Mesenchymal stem cell (in vitro differentiated cells and primary cell): ENCODE measurements around the gene EPAS1.
A peak's percentile ranks its signal among the peaks of the same experiment; 100 is the strongest.

Experiments used
- DNase-seq: peaks from one replicate; pipeline ENCODE4 v3.0.0-alpha.2; 2013
- H2AFZ ChIP-seq: one replicate; pipeline ENCODE4 v1.6.1; 2013; ENCODE audit warnings: low read depth, mild to moderate bottlenecking, control low read depth, inconsistent platforms, low read length, moderate library complexity
- H2AK5ac ChIP-seq: 2 replicates; pipeline ENCODE4 v1.6.1; 2013; ENCODE audit warnings: low read length, moderate library complexity, mild to moderate bottlenecking, inconsistent platforms; ENCODE audit not compliant: severe bottlenecking
- H2BK120ac ChIP-seq: one replicate; pipeline ENCODE4 v1.6.1; 2013; ENCODE audit warnings: low read depth, mild to moderate bottlenecking, inconsistent platforms, low read length, moderate library complexity
- H2BK12ac ChIP-seq, 2 experiments: one replicate each; pipeline ENCODE4 v1.6.1; 2013; ENCODE audit warnings: inconsistent platforms in 2 of 2, low read length in 2 of 2, mild to moderate bottlenecking in 2 of 2, moderate library complexity in 2 of 2, control low read depth in 1 of 2
- H2BK15ac ChIP-seq: one replicate; pipeline ENCODE4 v1.6.1; 2013; ENCODE audit warnings: mild to moderate bottlenecking, low read depth, inconsistent platforms; ENCODE audit not compliant: poor library complexity, severe bottlenecking
- H2BK5ac ChIP-seq: 2 replicates; pipeline ENCODE4 v1.6.1; 2013; ENCODE audit warnings: low read depth, mild to moderate bottlenecking, low read length, control low read depth, inconsistent platforms; ENCODE audit not compliant: poor library complexity, severe bottlenecking
- H3K14ac ChIP-seq, 2 experiments: one replicate each; pipeline ENCODE4 v1.6.1; 2013; ENCODE audit warnings: inconsistent platforms in 2 of 2, low read length in 2 of 2, control low read depth in 1 of 2, mild to moderate bottlenecking in 1 of 2, moderate library complexity in 1 of 2
- H3K18ac ChIP-seq, 2 experiments: one replicate each; pipeline ENCODE4 v1.6.1; 2013; ENCODE audit warnings: inconsistent platforms in 2 of 2, low read length in 2 of 2, control low read depth in 1 of 2, low read depth in 1 of 2, mild to moderate bottlenecking in 1 of 2
- H3K23ac ChIP-seq, 2 experiments: one replicate each; pipeline ENCODE4 v1.6.1; 2013; ENCODE audit warnings: inconsistent platforms in 2 of 2, low read length in 2 of 2, mild to moderate bottlenecking in 2 of 2, moderate library complexity in 2 of 2, control low read depth in 1 of 2
- H3K27ac ChIP-seq: 2 replicates; pipeline ENCODE4 v1.5.1; 2013; ENCODE audit warnings: mild to moderate bottlenecking, moderate library complexity, low read length, control low read depth, inconsistent platforms; ENCODE audit not compliant: poor library complexity, severe bottlenecking
- H3K27me3 ChIP-seq, 2 experiments: 2 replicates each; pipeline versions ENCODE4 v1.6.1 to v1.7.0; 2013; ENCODE audit warnings: low read length in 2 of 2, mild to moderate bottlenecking in 2 of 2, moderate library complexity in 2 of 2, control low read depth in 1 of 2, inconsistent platforms in 1 of 2; ENCODE audit not compliant: control insufficient read depth in 1 of 2, insufficient read depth in 1 of 2
- H3K36me3 ChIP-seq, 2 experiments: 2 replicates each; pipeline versions ENCODE4 v1.6.1 to v1.7.0; 2013; ENCODE audit warnings: low read length in 2 of 2, control low read depth in 1 of 2, inconsistent platforms in 1 of 2, low read depth in 1 of 2, mild to moderate bottlenecking in 1 of 2; ENCODE audit not compliant: insufficient read depth in 2 of 2, control insufficient read depth in 1 of 2
- H3K4ac ChIP-seq, 2 experiments: one replicate each; pipeline ENCODE4 v1.6.1; 2013; ENCODE audit warnings: inconsistent platforms in 2 of 2, low read length in 2 of 2, mild to moderate bottlenecking in 2 of 2, moderate library complexity in 2 of 2, control low read depth in 1 of 2, low read depth in 1 of 2
- H3K4me1 ChIP-seq: 2 replicates; pipeline ENCODE4 v1.6.1; 2013; ENCODE audit warnings: low read depth, low read length, control low read depth; ENCODE audit not compliant: control insufficient read depth, insufficient read depth
- H3K4me2 ChIP-seq: 2 replicates; pipeline ENCODE4 v1.6.1; 2013; ENCODE audit warnings: low read length, mild to moderate bottlenecking, inconsistent platforms; ENCODE audit not compliant: poor library complexity, severe bottlenecking
- H3K4me3 ChIP-seq, 2 experiments: 2 replicates each; pipeline versions ENCODE4 v1.5.1 to v1.7.0; 2013; ENCODE audit warnings: low read length in 2 of 2, mild to moderate bottlenecking in 2 of 2, control low read depth in 1 of 2, low read depth in 1 of 2; ENCODE audit not compliant: insufficient read depth in 1 of 2
- H3K79me1 ChIP-seq: replicated peaks from 2 replicates; pipeline ENCODE4 v1.6.1; 2013; ENCODE audit warnings: mild to moderate bottlenecking, control low read depth, low read length, inconsistent platforms; ENCODE audit not compliant: poor library complexity, severe bottlenecking
- H3K9ac ChIP-seq: 2 replicates; pipeline ENCODE4 v1.7.0; 2013; ENCODE audit warnings: mild to moderate bottlenecking, low read length, moderate library complexity
- H3K9me3 ChIP-seq: 2 replicates; pipeline ENCODE4 v1.7.0; 2013; ENCODE audit warnings: mild to moderate bottlenecking, low read length; ENCODE audit not compliant: control insufficient read depth
- H4K8ac ChIP-seq: one replicate; pipeline ENCODE4 v1.6.1; 2013; ENCODE audit warnings: inconsistent platforms, mild to moderate bottlenecking, low read length, moderate library complexity
- H4K91ac ChIP-seq: one replicate; pipeline ENCODE4 v1.6.1; 2013; ENCODE audit warnings: mild to moderate bottlenecking, low read length, inconsistent platforms
- WGBS: methylation state at CpG from one replicate; pipeline ENCODE4 v1.1.7; 2013; ENCODE audit warnings: mixed read lengths; 5-methylcytosine and 5-hydroxymethylcytosine counted together

Gene EPAS1

GRCh38 chr2:46273225-46273863 is 23.9 kb upstream of the EPAS1 start:
- H2AK5ac ChIP-seq = no peak overlapping the region
- WGBS = 49% methylated on average over 6 of the region's 7 CpGs

GRCh38 chr2:46273919-46274318 is 23.3 kb upstream of the EPAS1 start:
- Histone ChIP-seq H3K27me3 (peaks cover 0 to 6% of the 10 kb centered on the region in 2 experiments), H3K79me1 (no peaks in the 10 kb centered on the region), H3K4ac (peak overlapping the region in 1 of 2 experiments; percentile 42), H3K23ac (no peak overlapping the region), H2BK5ac (no peak overlapping the region), H3K14ac (no peak overlapping the region), H2BK15ac (no peak overlapping the region), H2BK12ac (peak overlapping the region; percentile 10 to 71), H4K8ac (no peak overlapping the region), H3K27ac (peak overlapping the region; percentile 55), H3K36me3 (no peaks in the 10 kb centered on the region), H2AK5ac (no peak overlapping the region), H3K9ac (no peak overlapping the region), H3K4me2 (no peak overlapping the region), H2AFZ (no peak overlapping the region), H3K9me3 (no peaks in the 10 kb centered on the region), H3K4me3 (no peak overlapping the region), H3K18ac (no peak overlapping the region), H4K91ac (peak overlapping the region; percentile 32), H2BK120ac (no peak overlapping the region), H3K4me1 (peaks cover 27% of the 10 kb centered on the region)
- WGBS = 75% methylated on average over 5 of the region's 5 CpGs
- no peak for DNase-seq

More at GRCh38 chr2:46273225-46273863, 23.9 kb upstream of the EPAS1 start:
- no peak overlapping the region for H2BK5ac ChIP-seq
- no peak overlapping the region for H2BK120ac ChIP-seq
- H2BK12ac ChIP-seq = peak overlapping the region in 1 of 2 experiments; percentile 43
- H3K14ac ChIP-seq = peak overlapping the region in 1 of 2 experiments; percentile 75
- H3K4me3 ChIP-seq = no peak overlapping the region
- no peak overlapping the region for H2AFZ ChIP-seq
- no peak overlapping the region for H2BK15ac ChIP-seq
- H4K8ac ChIP-seq = peak overlapping the region; percentile 27
- H4K91ac ChIP-seq = peak overlapping the region; percentile 21
- H3K18ac ChIP-seq = no peak overlapping the region
- no peaks in the 10 kb centered on the region for H3K36me3 ChIP-seq
- peaks cover 0 to under 1% of the 10 kb centered on the region in 2 experiments for H3K27me3 ChIP-seq
- H3K79me1 ChIP-seq = no peaks in the 10 kb centered on the region
- H3K4me2 ChIP-seq = no peak overlapping the region
- no peak overlapping the region for H3K4ac ChIP-seq
- no peaks in the 10 kb centered on the region for H3K9me3 ChIP-seq
- H3K9ac ChIP-seq = no peak overlapping the region
- H3K4me1 ChIP-seq = peaks cover 26% of the 10 kb centered on the region
- DNase-seq = peak; percentile 75
- peak overlapping the region; percentile 55 for H3K27ac ChIP-seq
- no peak overlapping the region for H3K23ac ChIP-seq

GRCh38 chr2:46274586-46274985 is 22.6 kb upstream of the EPAS1 start:
- no peak overlapping the region for H3K9ac ChIP-seq
- H3K4me2 ChIP-seq = no peak overlapping the region
- no peaks in the 10 kb centered on the region for H3K79me1 ChIP-seq
- H2AK5ac ChIP-seq = no peak overlapping the region
- H2BK5ac ChIP-seq = no peak overlapping the region
- H2BK12ac ChIP-seq = peak overlapping the region in 1 of 2 experiments; percentile 38
- no peak overlapping the region for H3K23ac ChIP-seq
- no peak overlapping the region for H2BK15ac ChIP-seq
- H4K91ac ChIP-seq = no peak overlapping the region
- no peak overlapping the region for H4K8ac ChIP-seq
- no peak overlapping the region for H3K27ac ChIP-seq
- H3K14ac ChIP-seq = no peak overlapping the region
- H3K9me3 ChIP-seq = no peaks in the 10 kb centered on the region
- H3K27me3 ChIP-seq = peaks cover 0 to 6% of the 10 kb centered on the region in 2 experiments
- DNase-seq = no peak
- no peak overlapping the region for H3K18ac ChIP-seq
- H2BK120ac ChIP-seq = no peak overlapping the region
- H3K4me3 ChIP-seq = no peak overlapping the region
- H2AFZ ChIP-seq = no peak overlapping the region
- 91% methylated on average over 4 of the region's 4 CpGs for WGBS
- no peaks in the 10 kb centered on the region for H3K36me3 ChIP-seq
- peaks cover 26% of the 10 kb centered on the region for H3K4me1 ChIP-seq
- H3K4ac ChIP-seq = no peak overlapping the region

- H3K4me2 ChIP-seq = no peak overlapping the region
- H3K4me1 ChIP-seq = peaks cover 22% of the 10 kb centered on the region
- peak overlapping the region; percentile 73 to 93 for H3K18ac ChIP-seq
- peak overlapping the region; percentile 50 for H2BK120ac ChIP-seq
- 58% methylated on average over 20 of the region's 20 CpGs for WGBS
- peak overlapping the region in 1 of 2 experiments; percentile 60 for H3K23ac ChIP-seq
- no peak overlapping the region for H3K4me3 ChIP-seq
- H2AK5ac ChIP-seq = no peak overlapping the region
- peak overlapping the region in 1 of 2 experiments; percentile 26 for H3K14ac ChIP-seq
- no peak overlapping the region for H2BK5ac ChIP-seq
- no peaks in the 10 kb centered on the region for H3K9me3 ChIP-seq
- H4K8ac ChIP-seq = peak overlapping the region; percentile 66
- DNase-seq = no peak
- peak overlapping the region; percentile 26 for H2BK15ac ChIP-seq
- H4K91ac ChIP-seq = peak overlapping the region; percentile 83
- peak overlapping the region; percentile 89 for H2AFZ ChIP-seq
- no peak overlapping the region for H3K9ac ChIP-seq
- H3K4ac ChIP-seq = peak overlapping the region in 1 of 2 experiments; percentile 80
- no peaks in the 10 kb centered on the region for H3K36me3 ChIP-seq
- H3K79me1 ChIP-seq = no peaks in the 10 kb centered on the region
- peak overlapping the region in 1 of 2 experiments; percentile 90 for H2BK12ac ChIP-seq
- no peak overlapping the region for H3K27ac ChIP-seq
- H3K27me3 ChIP-seq = peaks cover 0 to 6% of the 10 kb centered on the region in 2 experiments
Measured at GRCh38 chr2:46275995-46276394, 21.2 kb upstream of the EPAS1 start.
